ENCODE results near the gene SNAPIN. TPM values are rescaled to one million over a fixed set of nuclear protein-coding genes. Genes with fewer than 3 reads are reported as not detected.
A peak's percentile ranks its signal among the peaks of the same experiment; 100 is the strongest.

Gene SNAPIN
- 48.8 and 52.0 TPM in 2 replicates for total RNA-seq

GRCh38 chr1:153658400-153659174 is at the start of gene SNAPIN:
TSS of gene SNAPIN (plus strand) at chr1:153658703. CDS start at chr1:153658744, 41 bp downstream.
- peak; percentile 61 to 73 for DNase-seq (ENCODE audit: low read depth in 2 of 2)

- peak; percentile 99 for DNase-seq (ENCODE audit: low read depth in 2 of 2)
These were observed 49.5 kb upstream of the SNAPIN start for GRCh38 chr1:153608742-153609584.

GRCh38 chr1:153609585-153609907 is 49.0 kb upstream of the SNAPIN start:
- DNase-seq (ENCODE audit: low read depth in 2 of 2): peak in 1 of 2 donors; percentile 34

- DNase-seq (ENCODE audit: low read depth in 2 of 2): peak in 1 of 2 donors; percentile 71
These were observed 48.2 kb upstream of the SNAPIN start for GRCh38 chr1:153610334-153610733.

GRCh38 chr1:153610811-153611301 is 47.6 kb upstream of the SNAPIN start:
- peak in 1 of 2 donors; percentile 31 for DNase-seq (ENCODE audit: low read depth in 2 of 2)

GRCh38 chr1:153611356-153611755 is 47.1 kb upstream of the SNAPIN start:
- no peak for DNase-seq (ENCODE audit: low read depth in 2 of 2)

GRCh38 chr1:153612111-153612754 is 46.3 kb upstream of the SNAPIN start:
- DNase-seq (ENCODE audit: low read depth in 2 of 2): no peak

- DNase-seq (ENCODE audit: low read depth in 2 of 2): peak in 1 of 2 donors; percentile 52
These were observed 45.7 kb upstream of the SNAPIN start, which contains the start of gene S100A16 for GRCh38 chr1:153612755-153613331. TSS of gene S100A16 (minus strand) at chr1:153613137. CDS start at chr1:153608151, 4,986 bp downstream.

GRCh38 chr1:153613406-153613805 is 45.1 kb upstream of the SNAPIN start:
- no peak for DNase-seq (ENCODE audit: low read depth in 2 of 2)

- no peak for DNase-seq (ENCODE audit: low read depth in 2 of 2)
These were observed 44.2 kb upstream of the SNAPIN start for GRCh38 chr1:153614189-153614900.

- no peak for DNase-seq (ENCODE audit: low read depth in 2 of 2)
These were observed 43.6 kb upstream of the SNAPIN start for GRCh38 chr1:153614906-153615305.

GRCh38 chr1:153615406-153615805 is 43.1 kb upstream of the SNAPIN start:
- DNase-seq (ENCODE audit: low read depth in 2 of 2): no peak

GRCh38 chr1:153616144-153616916 is 42.2 kb upstream of the SNAPIN start, which contains the start of gene S100A14:
TSS of gene S100A14 (minus strand) at chr1:153616325. CDS start at chr1:153615858, 467 bp downstream.
- peak in 1 of 2 donors; percentile 39 for DNase-seq (ENCODE audit: low read depth in 2 of 2)

- DNase-seq (ENCODE audit: low read depth in 2 of 2): no peak
These were observed 41.6 kb upstream of the SNAPIN start for GRCh38 chr1:153616917-153617311.

GRCh38 chr1:153617663-153618062 is 40.8 kb upstream of the SNAPIN start:
- DNase-seq (ENCODE audit: low read depth in 2 of 2): peak in 1 of 2 donors; percentile 77

- DNase-seq (ENCODE audit: low read depth in 2 of 2): no peak
These were observed 39.3 kb upstream of the SNAPIN start for GRCh38 chr1:153619171-153619570.

GRCh38 chr1:153623101-153623500 is 35.4 kb upstream of the SNAPIN start:
- no peak for DNase-seq (ENCODE audit: low read depth in 2 of 2)

GRCh38 chr1:153624965-153625611 is 33.4 kb upstream of the SNAPIN start:
- DNase-seq (ENCODE audit: low read depth in 2 of 2): no peak

- no peak for DNase-seq (ENCODE audit: low read depth in 2 of 2)
These were observed 32.0 kb upstream of the SNAPIN start for GRCh38 chr1:153626477-153626903.
